Muscle layer of colon (tissue), 2 donors: ENCODE results near the gene ELF5.

Experiments
- H3K27ac ChIP-seq: one replicate; pipeline ENCODE4 v1.7.0; 2013; ENCODE audit warnings: low read depth, mild to moderate bottlenecking, low read length, moderate library complexity
- H3K27me3 ChIP-seq, 2 donors: one replicate each; pipeline ENCODE4 v1.7.0; 2013; ENCODE audit warnings: low read length in 2 of 2, mild to moderate bottlenecking in 2 of 2; ENCODE audit not compliant: insufficient read depth in 2 of 2, control insufficient read depth in 1 of 2
- H3K36me3 ChIP-seq: one replicate; pipeline ENCODE4 v1.7.0; 2013; ENCODE audit warnings: mild to moderate bottlenecking, low read length; ENCODE audit not compliant: insufficient read depth
- H3K4me1 ChIP-seq: one replicate; pipeline ENCODE4 v1.7.0; 2013; ENCODE audit warnings: mild to moderate bottlenecking, low read length; ENCODE audit not compliant: insufficient read depth
- H3K4me3 ChIP-seq, 2 donors: one replicate each; pipeline ENCODE4 v1.7.0; 2013; ENCODE audit warnings: low read length in 2 of 2, low read depth in 1 of 2, mild to moderate bottlenecking in 1 of 2, moderate library complexity in 1 of 2
- H3K9ac ChIP-seq: one replicate; pipeline ENCODE4 v1.7.0; 2013; ENCODE audit warnings: low read length
- H3K9me3 ChIP-seq: one replicate; pipeline ENCODE4 v1.7.0; 2013; ENCODE audit warnings: mild to moderate bottlenecking, low read length
- donor health status: abdominal sarcoma.
- donor health status: Adenocarcinoma of cecum.

The ELF5 gene

DNA sequence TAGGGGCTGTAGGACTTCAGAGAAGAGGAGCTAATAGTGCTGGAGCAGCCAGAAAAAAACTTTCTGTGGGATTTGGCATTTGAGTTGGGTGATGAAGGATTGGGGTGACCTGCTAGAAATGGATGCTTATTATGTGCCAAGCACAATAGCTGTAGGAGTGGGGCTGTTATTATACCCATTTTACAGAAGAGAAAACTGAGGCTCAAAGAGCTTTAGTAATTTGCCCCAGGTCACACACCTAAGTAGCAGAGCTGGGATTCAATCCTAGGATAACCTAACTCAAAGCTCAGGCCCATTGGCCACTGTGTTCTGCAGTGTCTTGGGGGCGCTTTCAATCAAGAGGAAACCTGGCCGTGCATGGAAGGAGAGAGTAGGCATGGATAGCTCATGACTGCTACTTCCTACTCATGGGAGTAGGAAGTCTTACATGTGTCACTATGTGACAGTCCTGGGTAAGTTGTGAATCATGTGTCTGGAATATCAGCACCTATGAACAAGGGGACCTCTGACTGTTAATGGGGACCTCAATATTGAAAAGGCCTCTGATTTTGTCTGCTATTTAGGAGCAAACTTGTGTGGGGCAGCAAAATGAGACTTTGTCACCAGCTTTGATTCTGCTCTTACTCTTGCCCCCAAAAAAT lies 6.1 kb upstream of the ELF5 start:
- H3K4me3 ChIP-seq, result no peak overlapping the region
- H3K9me3 ChIP-seq, result no peaks in the 10 kb centered on the region
- no peaks in the 10 kb centered on the region for H3K36me3 ChIP-seq
- no peaks in the 10 kb centered on the region for H3K4me1 ChIP-seq
- H3K27me3 ChIP-seq, result no peaks in the 10 kb centered on the region
- no peak overlapping the region for H3K27ac ChIP-seq
- no peak overlapping the region for H3K9ac ChIP-seq

DNA sequence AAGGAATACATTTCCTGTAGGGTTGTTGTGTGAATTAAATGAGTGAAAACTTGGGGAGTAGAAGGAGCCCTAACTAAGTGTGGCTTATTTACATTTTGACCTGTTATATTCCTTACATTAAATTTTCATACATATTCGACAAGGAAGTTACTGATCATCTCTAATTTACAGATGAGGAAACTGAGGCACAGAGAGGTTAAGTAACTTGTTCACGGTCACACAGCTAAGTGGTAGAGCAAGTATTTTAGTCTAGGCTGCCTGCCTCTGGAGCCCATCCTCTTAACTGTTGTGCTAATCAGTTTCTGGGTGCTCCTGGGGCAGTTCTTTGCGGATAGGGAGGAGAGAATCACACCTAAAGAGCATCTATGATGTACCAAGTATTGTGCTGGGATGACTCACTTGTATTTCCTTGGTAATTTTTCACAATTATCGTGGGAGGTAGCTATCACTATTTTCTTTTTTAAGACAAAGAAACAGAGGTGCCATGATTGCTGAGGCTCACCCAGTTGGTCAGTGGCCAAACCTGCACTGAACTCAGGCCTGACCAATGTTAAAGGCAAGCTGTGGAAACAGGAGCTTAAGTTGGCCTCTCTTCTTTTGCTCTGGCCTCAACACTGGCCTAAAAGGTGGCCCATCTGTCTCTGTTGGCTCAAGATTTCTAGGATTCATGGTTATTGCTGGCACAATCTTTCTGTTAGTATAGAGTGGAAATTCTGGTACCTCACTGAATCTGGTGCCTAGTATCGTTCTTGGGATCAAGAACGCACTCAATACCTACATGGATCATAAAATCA lies 2.9 kb upstream of the ELF5 start:
- no peak overlapping the region for H3K4me3 ChIP-seq
- H3K4me1 ChIP-seq, result no peaks in the 10 kb centered on the region

DNA sequence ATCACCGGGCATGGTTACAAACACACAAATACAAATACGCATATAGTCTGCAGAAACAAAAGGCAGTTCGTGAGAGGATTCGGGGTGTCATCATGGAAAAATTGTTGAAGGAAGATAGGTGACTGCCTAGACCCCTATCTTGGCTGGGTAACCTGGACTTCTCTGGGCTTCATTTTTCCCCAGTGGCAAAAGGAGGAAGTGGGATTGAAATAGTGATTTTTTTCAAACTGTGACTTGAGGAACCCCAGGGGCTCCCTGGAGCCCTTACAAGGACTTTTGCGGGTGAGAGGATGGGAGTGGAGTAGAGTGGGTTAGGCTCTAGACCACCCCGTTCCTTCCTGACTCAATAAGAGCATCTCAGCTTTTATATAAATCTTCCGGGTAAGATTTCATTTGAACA lies 1.0 kb upstream of the ELF5 start:
- Histone ChIP-seq H3K4me1 (no peaks in the 10 kb centered on the region), H3K27me3 (no peaks in the 10 kb centered on the region), H3K27ac (no peak overlapping the region), H3K9ac (no peak overlapping the region), H3K9me3 (no peaks in the 10 kb centered on the region), H3K36me3 (no peaks in the 10 kb centered on the region), H3K4me3 (no peak overlapping the region)

More for the DNA sequence above, 2.9 kb upstream of the ELF5 start:
- Histone ChIP-seq H3K36me3 (no peaks in the 10 kb centered on the region), H3K27ac (no peak overlapping the region), H3K9ac (no peak overlapping the region), H3K27me3 (no peaks in the 10 kb centered on the region), H3K9me3 (no peaks in the 10 kb centered on the region)

DNA sequence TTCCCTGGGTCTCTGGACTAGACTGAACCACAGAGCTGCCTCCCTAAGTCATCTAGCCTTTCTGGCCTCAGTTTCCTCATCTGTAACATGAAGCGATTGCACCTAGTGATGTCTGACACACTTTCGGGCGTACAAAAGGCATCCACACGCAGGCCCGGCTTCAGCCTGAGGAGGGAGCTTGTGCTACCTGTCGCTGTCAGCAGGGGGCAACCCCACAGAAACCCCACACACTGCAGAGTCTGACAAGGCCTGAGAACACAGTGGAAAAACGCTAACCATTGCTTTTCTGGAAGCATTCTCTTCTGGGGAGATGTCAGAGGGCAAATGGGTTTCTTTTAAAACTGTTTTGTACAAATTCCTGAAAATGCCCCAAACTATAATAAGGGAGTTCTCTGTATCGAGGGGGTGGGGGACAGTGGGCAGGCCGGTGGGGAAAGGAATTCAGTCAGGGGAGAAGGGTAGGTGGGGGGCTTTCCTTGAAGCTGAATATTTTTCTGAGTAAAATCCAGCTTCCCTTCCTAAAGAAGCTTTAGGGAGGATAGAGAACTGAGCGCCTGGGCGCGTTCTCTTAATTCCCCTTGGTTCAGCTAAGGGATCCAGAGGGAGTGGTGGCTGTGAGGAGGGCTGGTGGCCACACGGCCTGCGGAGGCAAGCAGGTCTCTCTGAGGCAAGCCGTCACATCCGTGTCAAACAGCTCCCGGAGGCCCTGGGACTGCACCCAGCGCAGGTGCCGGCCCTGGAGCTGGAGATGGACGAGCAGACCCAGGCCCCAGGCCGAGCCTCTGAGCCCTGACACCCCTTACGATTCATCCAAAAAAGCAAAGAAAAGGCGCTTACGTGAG lies 533 bp downstream of the ELF5 start:
- no peak overlapping the region for H3K4me3 ChIP-seq
- no peaks in the 10 kb centered on the region for H3K9me3 ChIP-seq
- no peak overlapping the region for H3K27ac ChIP-seq
- H3K4me1 ChIP-seq, result no peaks in the 10 kb centered on the region
- H3K36me3 ChIP-seq, result no peaks in the 10 kb centered on the region
- no peak overlapping the region for H3K9ac ChIP-seq
- H3K27me3 ChIP-seq, result no peaks in the 10 kb centered on the region

- no peak overlapping the region for H3K9ac ChIP-seq
- H3K4me1 ChIP-seq, result no peaks in the 10 kb centered on the region
- no peaks in the 10 kb centered on the region for H3K9me3 ChIP-seq
- H3K27ac ChIP-seq, result no peak overlapping the region
- no peak overlapping the region for H3K4me3 ChIP-seq
- H3K27me3 ChIP-seq, result no peaks in the 10 kb centered on the region
- no peaks in the 10 kb centered on the region for H3K36me3 ChIP-seq
These were observed 2.9 kb downstream of the ELF5 start for GRCh38 chr11:34510673-34511072.

DNA sequence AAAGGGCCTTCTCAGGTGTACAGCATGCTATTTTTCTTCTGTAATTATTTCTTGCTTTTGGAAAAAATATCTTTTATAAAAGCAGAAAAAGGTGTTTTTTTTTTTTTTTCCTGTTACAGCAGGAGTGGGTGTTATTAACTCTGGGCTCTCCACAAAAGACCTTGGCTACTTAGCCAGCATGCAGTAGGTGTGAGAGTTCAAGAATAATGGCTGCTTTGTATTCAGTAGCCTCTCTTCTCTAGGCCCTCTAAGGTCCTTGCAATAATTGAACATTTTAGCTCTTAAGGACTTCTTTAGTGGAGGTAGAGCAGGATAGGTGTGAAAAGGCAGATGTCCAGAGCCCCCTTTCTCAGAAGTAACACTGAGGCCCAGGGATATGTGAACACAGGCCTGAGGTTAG lies 3.4 kb downstream of the ELF5 start:
- no peaks in the 10 kb centered on the region for H3K4me1 ChIP-seq
- H3K27ac ChIP-seq, result no peak overlapping the region
- no peak overlapping the region for H3K9ac ChIP-seq
- H3K27me3 ChIP-seq, result no peaks in the 10 kb centered on the region
- no peak overlapping the region for H3K4me3 ChIP-seq
- no peaks in the 10 kb centered on the region for H3K9me3 ChIP-seq
- no peaks in the 10 kb centered on the region for H3K36me3 ChIP-seq

DNA sequence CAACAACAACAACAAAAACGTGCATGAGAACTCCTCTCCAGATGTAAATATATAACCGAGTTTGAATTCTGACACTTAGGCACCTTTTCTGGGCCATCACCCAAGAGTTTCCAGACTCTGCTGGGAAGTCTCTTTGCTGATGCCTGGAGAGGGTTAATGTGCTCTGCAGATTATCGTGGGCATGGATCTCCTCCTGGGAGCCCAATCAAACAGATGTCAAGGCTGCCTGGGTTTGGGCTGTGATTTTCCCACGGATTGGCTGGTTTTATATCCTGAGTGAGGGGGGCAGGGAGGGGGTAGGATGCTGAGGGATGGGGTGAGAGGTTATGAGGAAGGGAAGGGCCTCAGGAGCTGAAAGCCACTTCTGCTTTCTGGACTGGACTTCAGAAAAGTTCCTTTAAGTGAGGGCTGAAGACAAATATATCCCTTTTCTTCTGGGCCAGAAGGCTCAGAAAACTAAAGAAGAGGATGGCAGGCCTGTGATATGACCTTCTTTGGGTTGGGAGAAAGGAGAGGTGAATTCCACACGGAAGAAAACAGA lies 4.2 kb downstream of the ELF5 start:
- H3K27ac ChIP-seq, result no peak overlapping the region
- no peaks in the 10 kb centered on the region for H3K4me1 ChIP-seq
- no peaks in the 10 kb centered on the region for H3K36me3 ChIP-seq

GRCh38 chr11:34508524-34508923 lies 5.1 kb downstream of the ELF5 start:
- H3K9ac ChIP-seq, result no peak overlapping the region
- no peaks in the 10 kb centered on the region for H3K9me3 ChIP-seq
- no peaks in the 10 kb centered on the region for H3K4me1 ChIP-seq
- no peaks in the 10 kb centered on the region for H3K36me3 ChIP-seq
- H3K4me3 ChIP-seq, result no peak overlapping the region
- H3K27me3 ChIP-seq, result no peaks in the 10 kb centered on the region
- no peak overlapping the region for H3K27ac ChIP-seq

More for the DNA sequence above, 4.2 kb downstream of the ELF5 start:
- Histone ChIP-seq H3K4me3 (no peak overlapping the region), H3K9ac (no peak overlapping the region), H3K27me3 (no peaks in the 10 kb centered on the region), H3K9me3 (no peaks in the 10 kb centered on the region)

DNA sequence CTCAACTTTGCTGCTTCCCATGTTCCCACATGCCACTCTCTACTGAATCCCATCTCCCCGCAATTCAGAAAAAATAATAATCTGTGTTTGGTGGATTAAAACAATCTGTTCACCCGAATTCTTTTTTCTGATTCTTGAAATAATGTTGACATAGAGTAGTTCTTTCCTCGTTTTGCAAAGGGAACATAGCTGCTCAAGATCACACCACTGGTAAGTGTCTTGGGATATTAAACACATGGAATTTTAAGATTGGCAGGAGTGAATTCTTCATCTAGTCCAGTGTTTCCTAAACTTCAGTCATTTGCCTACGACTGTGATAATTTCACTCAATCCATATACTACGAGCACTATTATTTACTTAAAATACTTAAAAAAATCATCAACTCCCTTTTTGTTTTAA lies 6.0 kb downstream of the ELF5 start:
- H3K27me3 ChIP-seq, result no peaks in the 10 kb centered on the region
- H3K9me3 ChIP-seq, result no peaks in the 10 kb centered on the region
- H3K4me1 ChIP-seq, result no peaks in the 10 kb centered on the region
- H3K27ac ChIP-seq, result no peak overlapping the region
- no peak overlapping the region for H3K4me3 ChIP-seq
- H3K36me3 ChIP-seq, result no peaks in the 10 kb centered on the region
- no peak overlapping the region for H3K9ac ChIP-seq

DNA sequence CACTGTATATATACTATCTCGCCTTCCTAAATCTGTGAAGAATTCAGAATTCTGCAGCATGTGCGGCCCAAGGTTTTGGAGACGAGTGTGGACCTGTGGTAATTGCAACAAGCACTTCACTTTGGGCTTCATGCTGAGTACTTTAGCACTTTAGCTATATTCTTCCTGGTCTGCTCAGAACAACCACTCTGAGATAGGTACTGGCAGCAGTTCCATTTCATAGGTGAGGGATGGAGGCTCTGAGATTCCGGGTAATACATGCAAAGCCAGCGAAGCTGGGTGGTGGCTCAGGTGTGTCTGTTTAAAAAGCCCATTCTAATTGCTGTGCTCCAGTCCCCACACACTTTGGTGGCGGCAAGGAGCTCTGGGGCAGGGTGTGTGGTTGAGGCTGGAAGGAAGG lies 6.4 kb downstream of the ELF5 start:
- Histone ChIP-seq H3K9ac (no peak overlapping the region), H3K27me3 (no peaks in the 10 kb centered on the region), H3K27ac (no peak overlapping the region), H3K36me3 (no peaks in the 10 kb centered on the region), H3K9me3 (no peaks in the 10 kb centered on the region), H3K4me1 (no peaks in the 10 kb centered on the region), H3K4me3 (no peak overlapping the region)

- Histone ChIP-seq H3K4me1 (no peaks in the 10 kb centered on the region), H3K27me3 (no peaks in the 10 kb centered on the region), H3K4me3 (no peak overlapping the region), H3K9ac (no peak overlapping the region), H3K27ac (no peak overlapping the region), H3K9me3 (no peaks in the 10 kb centered on the region), H3K36me3 (no peaks in the 10 kb centered on the region)
These were observed 7.7 kb downstream of the ELF5 start for GRCh38 chr11:34505874-34506273.
